Measurements from ENCODE around the gene SBF2.

DNA sequence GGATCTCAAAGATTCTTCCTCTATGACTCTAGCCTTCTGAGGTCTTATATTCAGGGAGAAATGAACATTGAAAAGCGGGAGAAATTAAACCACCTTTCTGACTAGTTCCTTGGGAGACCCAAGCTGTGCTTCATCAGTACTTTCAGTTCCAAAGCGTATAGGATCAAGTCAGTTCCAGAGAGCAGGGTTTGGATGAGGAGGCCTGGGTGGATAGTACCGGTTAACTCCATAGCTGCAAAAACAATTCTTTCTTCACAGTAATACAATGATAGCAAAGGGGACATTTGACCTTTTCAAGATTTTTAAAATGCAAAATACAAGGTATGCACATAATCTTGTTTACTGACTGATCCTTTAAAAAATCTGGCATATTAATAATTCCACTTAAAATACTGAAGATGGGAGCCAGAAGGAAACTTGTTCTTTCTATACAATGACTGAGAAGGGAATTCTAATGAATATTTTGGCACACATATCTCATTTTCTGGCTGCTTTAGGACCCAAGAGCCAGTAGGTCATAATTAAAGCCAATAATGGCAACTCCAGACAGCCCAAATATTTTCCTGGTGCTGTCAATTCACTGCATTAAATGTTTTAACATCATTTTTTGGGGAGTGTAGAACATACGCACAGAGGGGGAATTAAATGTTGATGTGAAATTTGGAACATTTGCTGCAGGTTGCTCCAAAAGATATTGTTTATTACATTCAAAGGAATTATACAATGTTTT is 26.9 kb upstream of the SBF2 start:
- no peak for TF ChIP-seq POLR2A (IDR thresholded peaks at IDR 0.05)
- TF ChIP-seq, protein P1, sequence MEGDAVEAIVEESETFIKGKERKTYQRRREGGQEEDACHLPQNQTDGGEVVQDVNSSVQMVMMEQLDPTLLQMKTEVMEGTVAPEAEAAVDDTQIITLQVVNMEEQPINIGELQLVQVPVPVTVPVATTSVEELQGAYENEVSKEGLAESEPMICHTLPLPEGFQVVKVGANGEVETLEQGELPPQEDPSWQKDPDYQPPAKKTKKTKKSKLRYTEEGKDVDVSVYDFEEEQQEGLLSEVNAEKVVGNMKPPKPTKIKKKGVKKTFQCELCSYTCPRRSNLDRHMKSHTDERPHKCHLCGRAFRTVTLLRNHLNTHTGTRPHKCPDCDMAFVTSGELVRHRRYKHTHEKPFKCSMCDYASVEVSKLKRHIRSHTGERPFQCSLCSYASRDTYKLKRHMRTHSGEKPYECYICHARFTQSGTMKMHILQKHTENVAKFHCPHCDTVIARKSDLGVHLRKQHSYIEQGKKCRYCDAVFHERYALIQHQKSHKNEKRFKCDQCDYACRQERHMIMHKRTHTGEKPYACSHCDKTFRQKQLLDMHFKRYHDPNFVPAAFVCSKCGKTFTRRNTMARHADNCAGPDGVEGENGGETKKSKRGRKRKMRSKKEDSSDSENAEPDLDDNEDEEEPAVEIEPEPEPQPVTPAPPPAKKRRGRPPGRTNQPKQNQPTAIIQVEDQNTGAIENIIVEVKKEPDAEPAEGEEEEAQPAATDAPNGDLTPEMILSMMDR (IDR thresholded peaks at IDR 0.05 in 8 of 11, conservative IDR thresholded peaks at IDR 0.05 in 3 of 11): no peak

Data from spleen (tissue), 7 donors.